ENCODE measurements around the gene NUDT4B. TPM values are rescaled to one million over a fixed set of nuclear protein-coding genes. Genes with fewer than 3 reads are reported as not detected.
"Not testable (repeated sequence)": the region's sequence is repeated elsewhere in the genome, so short reads cannot be mapped to it uniquely, and the experiment has no call there.

NUDT4B gene
- total RNA-seq, 4 donors from 2014 or later: 29.5 to 59.0 TPM; not detected in 2

DNA sequence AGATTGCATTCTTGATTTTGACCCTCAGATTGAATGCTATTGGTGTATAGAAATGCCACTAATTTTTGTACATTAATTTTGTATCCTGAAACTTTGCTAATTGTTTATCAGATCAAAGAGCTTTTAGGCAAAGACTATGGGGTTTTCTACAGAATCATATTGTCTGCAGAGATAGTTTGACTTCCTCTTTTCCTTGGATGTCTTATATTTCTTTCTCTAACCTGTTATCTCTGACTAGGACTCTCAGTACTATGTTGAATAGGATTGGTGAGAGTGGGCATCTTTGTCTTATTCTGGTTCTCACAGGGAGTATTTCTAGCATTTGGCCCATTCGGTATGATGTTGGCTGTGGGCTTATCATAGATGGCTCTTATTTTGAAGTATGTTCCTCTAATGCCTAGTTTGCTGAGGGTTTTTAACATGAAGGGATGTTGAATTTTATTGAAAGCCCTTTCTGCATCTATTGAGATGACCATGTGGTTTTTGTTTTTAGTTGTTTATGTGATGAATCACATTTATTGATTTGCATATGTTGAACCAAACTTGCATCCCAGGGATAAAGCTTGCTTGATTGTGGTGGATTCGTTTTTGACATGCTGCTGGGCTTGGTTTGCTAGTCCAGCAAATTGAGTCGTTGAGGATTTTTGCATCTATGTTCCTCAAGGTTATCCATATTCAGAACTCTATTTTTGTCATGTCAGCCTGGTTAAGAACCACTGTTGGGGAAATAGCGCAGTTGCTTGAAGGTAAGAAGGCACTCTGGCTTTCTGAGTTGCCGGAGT lies 16.9 kb downstream of the NUDT4B start:
- in situ Hi-C loops (cut with MboI; ENCODE audit: low pct_ligation_motif_present in 1 of 4, low pct_unique_long_range_greater_than_20kb in 1 of 4, low sequenced_read_pairs in 3 of 4); H3K4me3 ChIP-seq; H3K27ac ChIP-seq; intact Hi-C loops (cut with DNase I; ENCODE audit: low total_unique reads); H3K9me3 ChIP-seq; H3K36me3 ChIP-seq; H3K27me3 ChIP-seq; H3K4me1 ChIP-seq; DNase-seq: not testable (repeated sequence)
- WGBS, 2 donors (ENCODE audit: low coverage in 1 of 2): no CpG with 5 or more reads among the region's 5 CpGs

DNA sequence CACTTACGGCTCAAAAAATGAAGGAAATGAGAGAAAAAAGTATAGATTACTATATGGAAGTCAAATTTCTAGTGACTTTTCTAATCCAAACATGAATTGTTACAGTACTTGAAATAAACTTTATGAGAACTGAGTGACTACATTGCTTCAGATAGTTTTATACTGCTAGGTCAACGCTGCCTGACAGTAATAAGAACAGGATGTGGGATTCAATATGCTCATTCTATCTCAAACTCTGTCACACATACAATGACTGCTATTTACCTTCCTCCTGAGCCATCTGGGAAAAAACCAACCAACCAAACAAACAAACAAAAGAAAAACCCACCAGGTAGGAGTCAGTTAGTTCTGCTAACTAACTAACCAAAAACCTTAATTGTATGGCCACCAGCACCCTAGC lies 20.0 kb downstream of the NUDT4B start:
- H3K27ac ChIP-seq; intact Hi-C loops (cut with DNase I; ENCODE audit: low total_unique reads); H3K4me1 ChIP-seq; H3K36me3 ChIP-seq; in situ Hi-C loops (cut with MboI; ENCODE audit: low pct_ligation_motif_present in 1 of 4, low pct_unique_long_range_greater_than_20kb in 1 of 4, low sequenced_read_pairs in 3 of 4); H3K27me3 ChIP-seq; DNase-seq; H3K9me3 ChIP-seq; H3K4me3 ChIP-seq: not testable (repeated sequence)
- no CpG with 5 or more reads among the region's 2 CpGs for WGBS, 2 donors (ENCODE audit: low coverage in 1 of 2)

- H3K27ac ChIP-seq; DNase-seq; in situ Hi-C loops (cut with MboI; ENCODE audit: low pct_ligation_motif_present in 1 of 4, low pct_unique_long_range_greater_than_20kb in 1 of 4, low sequenced_read_pairs in 3 of 4); H3K9me3 ChIP-seq; intact Hi-C loops (cut with DNase I; ENCODE audit: low total_unique reads); H3K4me3 ChIP-seq; H3K27me3 ChIP-seq; H3K36me3 ChIP-seq; H3K4me1 ChIP-seq: not testable (repeated sequence)
- WGBS, 2 donors (ENCODE audit: low coverage in 1 of 2): no CpG with 5 or more reads among the region's 3 CpGs
These were observed 20.9 kb downstream of the NUDT4B start for GRCh38 chr1:148769495-148769894.

GRCh38 chr1:148773690-148774089 lies 25.1 kb downstream of the NUDT4B start:
- H3K4me1 ChIP-seq; H3K36me3 ChIP-seq; H3K27me3 ChIP-seq; H3K4me3 ChIP-seq; H3K9me3 ChIP-seq; H3K27ac ChIP-seq; intact Hi-C loops (cut with DNase I; ENCODE audit: low total_unique reads); in situ Hi-C loops (cut with MboI; ENCODE audit: low pct_ligation_motif_present in 1 of 4, low pct_unique_long_range_greater_than_20kb in 1 of 4, low sequenced_read_pairs in 3 of 4); DNase-seq: not testable (repeated sequence)
- WGBS, 2 donors (ENCODE audit: low coverage in 1 of 2): no CpG with 5 or more reads among the region's 4 CpGs

DNA sequence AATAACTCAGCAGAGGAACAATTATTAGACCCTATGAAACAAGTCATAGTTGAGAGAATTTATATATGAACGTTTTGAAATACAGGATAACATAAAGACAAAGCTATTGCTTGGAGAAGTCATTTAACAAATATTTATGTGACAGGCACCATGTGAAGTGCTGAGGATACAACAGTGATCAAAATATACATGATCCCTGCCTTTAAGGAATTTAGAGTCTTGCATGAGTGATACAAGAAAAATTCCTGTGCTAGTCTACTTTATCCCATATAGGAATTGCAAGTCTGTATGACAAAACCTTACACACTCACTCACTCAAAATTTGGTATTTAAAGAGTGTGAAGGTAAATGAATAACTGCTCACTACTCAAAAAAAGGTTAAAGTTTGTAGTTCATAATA lies 25.5 kb downstream of the NUDT4B start:
- WGBS, 2 donors (ENCODE audit: low coverage in 1 of 2): no CpG with 5 or more reads among the region's 1 CpG

DNA sequence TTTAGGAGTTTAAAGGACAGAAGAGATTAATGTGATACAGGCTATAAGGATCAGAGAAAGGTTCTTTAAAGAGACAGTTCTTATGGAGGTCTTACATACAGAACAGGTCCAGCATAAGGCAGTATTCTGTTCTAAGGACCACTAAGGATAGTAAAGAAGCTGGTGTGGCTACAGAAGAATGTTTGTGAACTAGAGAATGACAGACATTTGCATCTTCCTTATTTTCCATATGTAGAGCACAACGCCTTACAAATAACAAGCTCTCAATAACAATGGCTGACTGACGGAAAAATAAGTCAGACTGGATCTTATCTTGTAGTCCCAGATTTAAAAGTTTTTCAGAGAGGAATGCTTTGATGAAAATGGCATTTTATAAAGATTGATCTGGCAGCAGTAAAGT lies 26.7 kb downstream of the NUDT4B start:
- DNase-seq; H3K4me1 ChIP-seq; H3K27ac ChIP-seq; H3K4me3 ChIP-seq; intact Hi-C loops (cut with DNase I; ENCODE audit: low total_unique reads); H3K9me3 ChIP-seq; H3K27me3 ChIP-seq; H3K36me3 ChIP-seq; in situ Hi-C loops (cut with MboI; ENCODE audit: low pct_ligation_motif_present in 1 of 4, low pct_unique_long_range_greater_than_20kb in 1 of 4, low sequenced_read_pairs in 3 of 4): not testable (repeated sequence)
- no CpG with 5 or more reads among the region's 2 CpGs for WGBS, 2 donors (ENCODE audit: low coverage in 1 of 2)

More for the DNA sequence above, 25.5 kb downstream of the NUDT4B start:
- H3K4me1 ChIP-seq; H3K27ac ChIP-seq; intact Hi-C loops (cut with DNase I; ENCODE audit: low total_unique reads); in situ Hi-C loops (cut with MboI; ENCODE audit: low pct_ligation_motif_present in 1 of 4, low pct_unique_long_range_greater_than_20kb in 1 of 4, low sequenced_read_pairs in 3 of 4); H3K36me3 ChIP-seq; DNase-seq; H3K4me3 ChIP-seq; H3K9me3 ChIP-seq; H3K27me3 ChIP-seq: not testable (repeated sequence)

DNA sequence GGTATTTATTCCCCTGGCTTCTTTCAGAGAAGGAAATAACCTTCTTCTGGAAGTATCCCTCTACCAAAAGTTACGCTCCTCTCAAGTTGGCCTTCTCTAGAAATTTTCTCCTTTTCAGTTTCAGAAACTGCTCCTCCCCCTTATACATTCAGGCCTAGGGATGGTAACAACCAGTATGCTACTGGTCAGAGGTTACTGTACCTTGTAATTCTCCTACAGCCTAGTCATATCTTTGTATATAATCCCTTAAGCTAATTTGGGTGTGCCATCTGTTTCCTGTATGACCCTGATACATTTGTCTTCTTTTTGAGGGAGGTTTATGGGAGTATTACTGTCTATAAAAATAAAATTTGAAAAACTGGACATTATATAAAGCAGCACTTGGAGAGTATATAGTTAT lies 29.1 kb downstream of the NUDT4B start:
- H3K27ac ChIP-seq; H3K4me1 ChIP-seq; H3K27me3 ChIP-seq; H3K36me3 ChIP-seq; intact Hi-C loops (cut with DNase I; ENCODE audit: low total_unique reads); H3K9me3 ChIP-seq; H3K4me3 ChIP-seq; DNase-seq; in situ Hi-C loops (cut with MboI; ENCODE audit: low pct_ligation_motif_present in 1 of 4, low pct_unique_long_range_greater_than_20kb in 1 of 4, low sequenced_read_pairs in 3 of 4): not testable (repeated sequence)
- WGBS, 2 donors (ENCODE audit: low coverage in 1 of 2): no CpG with 5 or more reads among the region's 1 CpG

- H3K4me3 ChIP-seq; in situ Hi-C loops (cut with MboI; ENCODE audit: low pct_ligation_motif_present in 1 of 4, low pct_unique_long_range_greater_than_20kb in 1 of 4, low sequenced_read_pairs in 3 of 4); H3K4me1 ChIP-seq; DNase-seq; H3K9me3 ChIP-seq; H3K27me3 ChIP-seq; H3K27ac ChIP-seq; intact Hi-C loops (cut with DNase I; ENCODE audit: low total_unique reads); H3K36me3 ChIP-seq: not testable (repeated sequence)
- no CpG with 5 or more reads among the region's 1 CpG for WGBS, 2 donors (ENCODE audit: low coverage in 1 of 2)
These were observed 31.8 kb downstream of the NUDT4B start for GRCh38 chr1:148780404-148780803.

DNA sequence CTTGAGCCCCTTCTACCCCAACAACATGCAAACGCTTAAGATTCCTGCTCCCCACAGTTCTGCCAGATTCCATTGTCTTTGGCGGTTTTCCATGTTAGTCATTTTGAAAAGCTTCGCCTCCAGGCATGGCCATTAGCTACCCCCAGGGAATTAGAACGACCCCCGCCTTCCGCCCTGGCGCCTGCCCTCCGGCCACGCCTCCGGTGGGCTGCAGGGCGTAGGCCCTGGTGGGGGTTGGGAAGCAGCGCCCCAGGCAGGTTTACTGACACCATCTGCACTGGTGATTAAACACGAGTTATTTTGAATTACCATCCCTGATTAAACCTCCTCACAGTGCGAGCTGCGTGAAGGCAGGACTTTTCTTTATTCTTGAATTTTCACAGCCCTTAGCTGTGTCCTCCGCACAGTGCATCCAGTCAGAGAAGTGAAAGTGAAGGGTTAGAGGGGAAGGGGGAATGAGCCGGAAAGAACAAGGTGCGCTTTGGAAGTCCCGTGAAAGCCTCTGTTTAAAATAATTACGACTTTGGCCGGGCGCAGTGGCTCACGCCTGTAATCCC lies 43.0 kb downstream of the NUDT4B start:
- H3K27me3 ChIP-seq; H3K4me3 ChIP-seq; DNase-seq; in situ Hi-C loops (cut with MboI; ENCODE audit: low pct_ligation_motif_present in 1 of 4, low pct_unique_long_range_greater_than_20kb in 1 of 4, low sequenced_read_pairs in 3 of 4); H3K36me3 ChIP-seq; H3K9me3 ChIP-seq; H3K27ac ChIP-seq; H3K4me1 ChIP-seq; intact Hi-C loops (cut with DNase I; ENCODE audit: low total_unique reads): not testable (repeated sequence)
- no CpG with 5 or more reads among the region's 23 CpGs for WGBS, 2 donors (ENCODE audit: low coverage in 1 of 2)

- H3K4me1 ChIP-seq; H3K27ac ChIP-seq; H3K27me3 ChIP-seq; H3K4me3 ChIP-seq; in situ Hi-C loops (cut with MboI; ENCODE audit: low pct_ligation_motif_present in 1 of 4, low pct_unique_long_range_greater_than_20kb in 1 of 4, low sequenced_read_pairs in 3 of 4); intact Hi-C loops (cut with DNase I; ENCODE audit: low total_unique reads); H3K36me3 ChIP-seq; DNase-seq; H3K9me3 ChIP-seq: not testable (repeated sequence)
- WGBS, 2 donors (ENCODE audit: low coverage in 1 of 2): no CpG with 5 or more reads among the region's 4 CpGs
These were observed 45.3 kb downstream of the NUDT4B start for GRCh38 chr1:148793762-148794332.

All from transverse colon (tissue), 4 donors.